Measurements from ENCODE around the gene RUSC1.

Gene RUSC1

GRCh38 chr1:155329980-155330598 is 9.4 kb downstream of the RUSC1 start:
- DNase-seq (ENCODE audit: insufficient read length, low spot score): no peak
- TF ChIP-seq CTCF (IDR thresholded peaks at IDR 0.05; ENCODE audit: insufficient read depth, missing control alignments): no peak
- no peak for FAIRE-seq

DNA sequence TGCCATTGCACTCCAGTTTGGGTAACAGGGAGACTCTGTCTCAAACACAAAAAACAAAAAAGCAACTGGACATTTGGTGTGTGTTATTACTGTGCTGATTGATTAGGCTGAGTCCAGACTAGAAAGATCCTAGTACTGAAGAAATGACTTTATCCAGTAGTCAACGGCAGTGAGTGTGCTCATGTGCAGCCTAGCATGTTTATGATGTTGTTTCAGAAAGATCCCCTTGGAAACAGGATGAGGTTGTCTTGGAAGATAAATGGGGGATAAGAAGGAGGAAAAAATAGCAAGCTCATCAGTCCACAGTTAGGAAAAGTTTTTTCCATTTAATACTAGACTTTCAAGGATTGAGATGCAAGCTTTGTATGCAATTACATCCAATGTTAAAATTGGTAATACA is 14.3 kb downstream of the RUSC1 start:
- no peak for FAIRE-seq

GRCh38 chr1:155339515-155340097 is 18.9 kb downstream of the RUSC1 start:
- DNase-seq (ENCODE audit: insufficient read length, low spot score) (no peak), FAIRE-seq (peak; percentile 68)
- no peak for TF ChIP-seq CTCF (IDR thresholded peaks at IDR 0.05; ENCODE audit: insufficient read depth, missing control alignments)

More for the DNA sequence above, 14.3 kb downstream of the RUSC1 start:
- no peak for DNase-seq (ENCODE audit: insufficient read length, low spot score)
- TF ChIP-seq CTCF (IDR thresholded peaks at IDR 0.05; ENCODE audit: insufficient read depth, missing control alignments): no peak

- DNase-seq (ENCODE audit: insufficient read length, low spot score): no peak
Measured at GRCh38 chr1:155342842-155343241, 22.1 kb downstream of the RUSC1 start.

DNA sequence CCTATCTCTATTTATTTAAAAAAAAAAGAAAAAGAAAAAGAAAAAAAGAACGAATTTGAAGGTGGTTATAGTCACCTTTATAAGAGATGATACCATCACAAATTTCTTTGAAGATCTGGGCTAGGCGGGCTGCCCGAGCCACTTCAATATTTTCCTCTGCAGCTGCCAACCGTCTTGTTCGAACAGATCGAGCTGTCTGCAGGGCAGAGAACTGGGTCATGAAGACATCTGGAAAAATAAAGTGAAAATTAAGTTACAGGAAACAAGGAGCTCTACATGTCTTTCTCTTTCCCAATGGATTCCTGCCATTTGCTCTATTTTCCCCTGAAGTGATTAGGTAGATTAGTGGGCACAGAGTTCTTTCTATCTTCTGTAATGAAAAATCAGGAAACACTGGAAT is 31.9 kb downstream of the RUSC1 start:
- no peak for DNase-seq (ENCODE audit: insufficient read length, low spot score)
- no peak for TF ChIP-seq CTCF (IDR thresholded peaks at IDR 0.05; ENCODE audit: insufficient read depth, missing control alignments)
- FAIRE-seq: no peak

More at GRCh38 chr1:155342842-155343241, 22.1 kb downstream of the RUSC1 start:
- TF ChIP-seq CTCF (IDR thresholded peaks at IDR 0.05; ENCODE audit: insufficient read depth, missing control alignments): no peak
- FAIRE-seq: no peak

DNA sequence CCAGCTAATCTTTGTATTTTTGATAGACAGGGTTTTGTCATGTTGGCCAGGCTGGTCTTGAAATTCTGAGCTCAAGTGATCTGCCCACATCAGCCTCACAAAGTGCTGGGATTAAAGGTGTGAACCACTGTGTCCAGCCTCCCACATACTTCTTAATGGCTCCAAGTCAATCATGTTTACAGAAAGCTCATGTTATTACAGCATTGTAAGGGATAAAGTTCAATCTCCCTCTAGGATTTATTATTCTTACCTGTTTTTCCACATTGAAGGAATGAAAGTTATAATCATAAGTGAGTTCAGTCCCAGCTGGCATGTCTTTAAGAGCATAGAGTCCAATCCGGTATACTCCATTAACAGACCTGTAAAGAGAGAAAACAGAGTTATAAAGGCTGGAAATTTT is 39.4 kb downstream of the RUSC1 start:
- TF ChIP-seq CTCF (IDR thresholded peaks at IDR 0.05; ENCODE audit: insufficient read depth, missing control alignments): no peak
- FAIRE-seq: no peak
- DNase-seq (ENCODE audit: insufficient read length, low spot score): no peak

- FAIRE-seq (no peak), DNase-seq (ENCODE audit: insufficient read length, low spot score) (no peak)
- no peak for TF ChIP-seq CTCF (IDR thresholded peaks at IDR 0.05; ENCODE audit: insufficient read depth, missing control alignments)
Measured at GRCh38 chr1:155379180-155379579, 58.5 kb downstream of the RUSC1 start.
